Measurements from ENCODE around the gene TNIK.

GRCh38 chr3:171231361-171231760 is 228.8 kb downstream of the TNIK start:
- TF ChIP-seq CTCF (IDR thresholded peaks at IDR 0.05), result no peak
- TF ChIP-seq POLR2A (IDR thresholded peaks at IDR 0.05), result no peak
- TF ChIP-seq EP300 (IDR thresholded peaks at IDR 0.05), result no peak
- no peak for TF ChIP-seq POLR2AphosphoS5 (IDR thresholded peaks at IDR 0.05)

Measured in upper lobe of left lung (tissue), 4 donors.